ENCODE results near the gene CATSPERE. TPM values are rescaled to one million over a fixed set of nuclear protein-coding genes. Genes with fewer than 3 reads are reported as not detected.
"Not testable (repeated sequence)": the region's sequence is repeated elsewhere in the genome, so short reads cannot be mapped to it uniquely, and the experiment has no call there.

Gene CATSPERE
- total RNA-seq, 1 donor from 2014 or later = 1.1 TPM

DNA sequence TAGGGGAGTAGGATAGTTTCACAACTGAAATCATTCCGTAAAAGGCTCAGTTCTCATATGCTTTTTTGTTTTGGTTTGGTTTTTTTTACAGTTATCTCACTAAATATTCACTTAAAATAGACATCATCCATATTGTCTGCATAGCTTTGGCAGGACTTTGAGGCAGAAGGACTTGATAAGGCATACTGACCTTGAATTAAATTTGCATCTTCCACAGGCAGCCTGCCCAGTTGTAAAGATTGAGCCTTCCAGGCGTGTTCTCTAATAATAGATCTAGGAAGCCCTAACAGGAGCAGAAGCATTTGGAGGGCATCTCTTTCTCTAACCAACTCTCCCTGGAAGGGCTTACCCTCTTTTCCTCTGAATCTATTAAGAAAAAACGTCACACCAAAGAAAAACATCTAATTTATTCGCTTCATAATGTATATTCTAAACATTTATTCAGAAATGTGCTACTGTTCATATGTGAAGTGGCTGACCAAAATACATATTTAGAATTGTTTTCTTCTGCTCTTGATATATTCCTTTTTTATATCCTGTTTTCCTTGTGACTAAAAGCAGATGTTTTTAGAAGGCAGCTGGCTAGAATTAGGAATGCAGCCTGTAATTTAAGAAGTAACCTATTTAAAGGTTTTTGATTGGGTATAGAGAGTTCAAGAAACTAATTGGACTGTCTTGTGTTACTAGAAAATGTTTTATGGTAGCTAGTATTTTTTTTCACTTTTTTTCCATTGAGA lies 212.0 kb downstream of the CATSPERE start:
- no peak for DNase-seq (ENCODE audit: low spot score)
- Mint-ChIP-seq H3K9me3 (ENCODE audit: unreplicated experiment) (no peaks in the 10 kb centered on the region), H3K4me1 (ENCODE audit: unreplicated experiment) (no peaks in the 10 kb centered on the region), H3K27me3 (ENCODE audit: unreplicated experiment) (peaks cover 2% of the 10 kb centered on the region), H3K4me3 (ENCODE audit: unreplicated experiment) (no peak overlapping the region), H3K36me3 (ENCODE audit: low read depth, unreplicated experiment) (no peaks in the 10 kb centered on the region), H3K27ac (ENCODE audit: unreplicated experiment) (no peak overlapping the region)
- TF ChIP-seq, protein P1, sequence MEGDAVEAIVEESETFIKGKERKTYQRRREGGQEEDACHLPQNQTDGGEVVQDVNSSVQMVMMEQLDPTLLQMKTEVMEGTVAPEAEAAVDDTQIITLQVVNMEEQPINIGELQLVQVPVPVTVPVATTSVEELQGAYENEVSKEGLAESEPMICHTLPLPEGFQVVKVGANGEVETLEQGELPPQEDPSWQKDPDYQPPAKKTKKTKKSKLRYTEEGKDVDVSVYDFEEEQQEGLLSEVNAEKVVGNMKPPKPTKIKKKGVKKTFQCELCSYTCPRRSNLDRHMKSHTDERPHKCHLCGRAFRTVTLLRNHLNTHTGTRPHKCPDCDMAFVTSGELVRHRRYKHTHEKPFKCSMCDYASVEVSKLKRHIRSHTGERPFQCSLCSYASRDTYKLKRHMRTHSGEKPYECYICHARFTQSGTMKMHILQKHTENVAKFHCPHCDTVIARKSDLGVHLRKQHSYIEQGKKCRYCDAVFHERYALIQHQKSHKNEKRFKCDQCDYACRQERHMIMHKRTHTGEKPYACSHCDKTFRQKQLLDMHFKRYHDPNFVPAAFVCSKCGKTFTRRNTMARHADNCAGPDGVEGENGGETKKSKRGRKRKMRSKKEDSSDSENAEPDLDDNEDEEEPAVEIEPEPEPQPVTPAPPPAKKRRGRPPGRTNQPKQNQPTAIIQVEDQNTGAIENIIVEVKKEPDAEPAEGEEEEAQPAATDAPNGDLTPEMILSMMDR (IDR thresholded peaks at IDR 0.05; ENCODE audit: unreplicated experiment) = no peak

DNA sequence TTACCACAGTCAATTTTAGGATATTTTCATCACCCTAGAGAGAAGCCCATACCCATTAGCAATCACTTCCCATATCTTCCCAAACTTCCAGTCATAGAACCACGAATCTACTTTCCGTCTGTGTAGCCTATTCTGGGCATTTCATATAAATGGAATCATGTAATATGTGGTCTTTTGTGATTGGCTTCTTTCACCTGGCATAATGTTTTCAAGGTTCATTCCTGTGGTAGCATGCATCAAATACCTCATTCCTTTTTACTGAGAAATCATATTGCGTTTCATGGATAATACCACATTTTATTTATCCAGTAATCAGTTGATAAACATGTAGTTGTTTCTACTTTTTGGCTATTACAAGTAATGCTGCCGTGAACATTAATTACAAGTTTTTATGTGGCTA lies 213.4 kb downstream of the CATSPERE start:
- Mint-ChIP-seq H3K4me3 (ENCODE audit: unreplicated experiment) (no peak overlapping the region), H3K9me3 (ENCODE audit: unreplicated experiment) (no peaks in the 10 kb centered on the region), H3K4me1 (ENCODE audit: unreplicated experiment) (no peaks in the 10 kb centered on the region), H3K27ac (ENCODE audit: unreplicated experiment) (no peak overlapping the region), H3K36me3 (ENCODE audit: low read depth, unreplicated experiment) (no peaks in the 10 kb centered on the region), H3K27me3 (ENCODE audit: unreplicated experiment) (no peaks in the 10 kb centered on the region)
- no peak for DNase-seq (ENCODE audit: low spot score)
- TF ChIP-seq, protein P1 (IDR thresholded peaks at IDR 0.05; ENCODE audit: unreplicated experiment) = no peak

DNA sequence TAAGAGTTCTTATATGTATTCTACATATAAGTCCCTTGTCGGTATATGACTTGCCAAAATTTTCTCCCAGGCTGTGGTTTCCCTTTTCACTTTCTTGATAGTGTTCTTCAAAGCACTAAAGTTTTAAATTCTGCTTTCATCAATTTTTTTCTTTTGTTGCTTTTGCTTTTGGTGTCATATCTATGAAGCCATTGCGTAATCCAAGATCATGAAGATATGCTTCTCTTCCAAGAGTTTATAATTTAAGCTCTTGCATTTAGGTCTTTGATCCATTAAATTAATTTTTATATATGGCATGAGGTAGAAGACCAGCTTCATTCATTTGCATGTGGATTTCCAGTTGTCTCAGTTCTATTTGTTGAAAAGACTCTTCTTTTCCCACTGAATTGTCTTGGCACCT lies 214.1 kb downstream of the CATSPERE start:
- H3K9me3 Mint-ChIP-seq (ENCODE audit: unreplicated experiment) = no peaks in the 10 kb centered on the region
- TF ChIP-seq, protein P1 (IDR thresholded peaks at IDR 0.05; ENCODE audit: unreplicated experiment) = no peak
- H3K4me1 Mint-ChIP-seq (ENCODE audit: unreplicated experiment) = no peaks in the 10 kb centered on the region

DNA sequence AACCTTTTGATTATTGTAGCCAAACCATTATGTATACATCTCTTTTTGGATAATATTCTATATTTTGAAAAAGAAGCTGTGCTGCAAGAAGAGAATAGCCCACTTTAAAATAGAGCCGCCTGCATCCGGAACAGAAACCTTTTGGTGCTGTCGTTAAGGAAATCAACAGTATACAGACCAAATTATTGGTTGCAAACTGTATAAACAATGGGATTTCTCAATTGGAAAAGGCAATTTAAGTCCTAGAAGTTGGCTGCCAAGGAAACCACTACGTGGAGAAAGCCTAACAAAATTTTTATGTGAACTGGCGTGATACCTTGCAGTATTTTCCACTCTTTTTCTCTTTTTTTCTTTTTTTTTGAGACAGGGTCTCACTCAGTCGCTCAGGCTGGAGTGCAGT lies 217.6 kb downstream of the CATSPERE start:
- no peak overlapping the region for H3K27ac Mint-ChIP-seq (ENCODE audit: unreplicated experiment)
- no peak overlapping the region for H3K4me3 Mint-ChIP-seq (ENCODE audit: unreplicated experiment)
- H3K4me1 Mint-ChIP-seq (ENCODE audit: unreplicated experiment) = peaks cover 7% of the 10 kb centered on the region
- no peaks in the 10 kb centered on the region for H3K9me3 Mint-ChIP-seq (ENCODE audit: unreplicated experiment)
- no peaks in the 10 kb centered on the region for H3K27me3 Mint-ChIP-seq (ENCODE audit: unreplicated experiment)
- peaks cover 17% of the 10 kb centered on the region for H3K36me3 Mint-ChIP-seq (ENCODE audit: low read depth, unreplicated experiment)
- no peak for DNase-seq (ENCODE audit: low spot score)
- TF ChIP-seq, protein P1 (IDR thresholded peaks at IDR 0.05; ENCODE audit: unreplicated experiment) = no peak

More for the DNA sequence above, 214.1 kb downstream of the CATSPERE start:
- Mint-ChIP-seq H3K4me3 (ENCODE audit: unreplicated experiment) (no peak overlapping the region), H3K27me3 (ENCODE audit: unreplicated experiment) (no peaks in the 10 kb centered on the region), H3K36me3 (ENCODE audit: low read depth, unreplicated experiment) (no peaks in the 10 kb centered on the region), H3K27ac (ENCODE audit: unreplicated experiment) (no peak overlapping the region)
- DNase-seq (ENCODE audit: low spot score) = no peak

DNA sequence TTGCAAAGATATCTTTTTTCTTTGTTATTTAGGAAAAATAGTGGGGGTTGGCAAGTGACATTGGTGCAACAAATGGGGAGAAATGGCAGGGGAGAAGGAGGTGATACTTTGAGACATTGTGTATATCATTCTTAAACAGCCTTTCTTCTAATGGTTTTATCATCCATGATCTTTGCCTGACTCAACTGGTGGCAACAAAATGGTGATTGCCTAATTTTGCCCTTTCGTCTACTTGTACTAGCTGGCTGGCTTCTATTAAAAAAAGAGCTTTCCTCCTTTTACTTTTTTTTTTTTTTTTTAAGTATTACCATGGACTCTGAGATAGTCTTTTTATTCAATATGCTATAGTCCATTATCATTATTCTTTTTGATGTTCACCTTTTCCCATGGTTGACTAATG lies 219.6 kb downstream of the CATSPERE start:
- TF ChIP-seq, protein P1 (IDR thresholded peaks at IDR 0.05; ENCODE audit: unreplicated experiment) = no peak
- no peaks in the 10 kb centered on the region for H3K9me3 Mint-ChIP-seq (ENCODE audit: unreplicated experiment)
- no peak overlapping the region for H3K27ac Mint-ChIP-seq (ENCODE audit: unreplicated experiment)
- peaks cover 17% of the 10 kb centered on the region for H3K36me3 Mint-ChIP-seq (ENCODE audit: low read depth, unreplicated experiment)
- no peak overlapping the region for H3K4me3 Mint-ChIP-seq (ENCODE audit: unreplicated experiment)
- no peaks in the 10 kb centered on the region for H3K27me3 Mint-ChIP-seq (ENCODE audit: unreplicated experiment)
- peaks cover 10% of the 10 kb centered on the region for H3K4me1 Mint-ChIP-seq (ENCODE audit: unreplicated experiment)
- DNase-seq (ENCODE audit: low spot score) = no peak

DNA sequence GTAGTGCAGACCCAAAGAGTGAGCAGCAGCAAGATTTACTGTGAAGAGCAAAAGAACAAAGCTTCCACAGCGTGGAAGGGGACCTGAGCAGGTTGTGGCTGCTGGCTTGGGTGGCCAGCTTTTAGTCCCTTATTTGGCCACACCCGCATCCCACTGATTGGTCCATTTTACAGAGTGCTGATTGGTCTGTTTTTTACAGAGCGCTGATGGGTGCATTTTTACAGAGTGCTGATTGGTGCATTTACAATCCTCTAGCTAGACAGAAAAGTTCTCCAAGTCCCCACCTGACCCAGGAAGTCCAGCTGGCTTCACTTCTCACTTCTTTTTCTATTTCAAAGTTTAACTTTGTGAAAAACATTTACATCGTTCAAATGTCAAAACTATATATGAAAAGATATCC lies 221.0 kb downstream of the CATSPERE start:
- Mint-ChIP-seq H3K4me3 (ENCODE audit: unreplicated experiment) (peak overlapping the region; percentile 62), H3K36me3 (ENCODE audit: low read depth, unreplicated experiment) (peaks cover 17% of the 10 kb centered on the region), H3K4me1 (ENCODE audit: unreplicated experiment) (peaks cover 19% of the 10 kb centered on the region)
- not testable (repeated sequence) for H3K27ac Mint-ChIP-seq (ENCODE audit: unreplicated experiment); H3K27me3 Mint-ChIP-seq (ENCODE audit: unreplicated experiment); H3K9me3 Mint-ChIP-seq (ENCODE audit: unreplicated experiment); DNase-seq (ENCODE audit: low spot score)

Measured in endothelial cell (in vitro differentiated cells).